ENCODE measurements around the gene PHC2. TPM values are rescaled to one million over a fixed set of nuclear protein-coding genes. Genes with fewer than 3 reads are reported as not detected.

Gene PHC2
- total and polyA plus RNA-seq, 9 of the 15 experiments (the other 6 are each of a cell fraction or from before 2014, with no cell fraction given) = 3.1 to 67.6 (median 34.6) TPM

- TF ChIP-seq ELK1 (CRISPR knock-in tag; IDR thresholded peaks at IDR 0.05) = no peak
Measured at GRCh38 chr1:33460947-33461629, 30.2 kb upstream of the PHC2 start (continued).

DNA sequence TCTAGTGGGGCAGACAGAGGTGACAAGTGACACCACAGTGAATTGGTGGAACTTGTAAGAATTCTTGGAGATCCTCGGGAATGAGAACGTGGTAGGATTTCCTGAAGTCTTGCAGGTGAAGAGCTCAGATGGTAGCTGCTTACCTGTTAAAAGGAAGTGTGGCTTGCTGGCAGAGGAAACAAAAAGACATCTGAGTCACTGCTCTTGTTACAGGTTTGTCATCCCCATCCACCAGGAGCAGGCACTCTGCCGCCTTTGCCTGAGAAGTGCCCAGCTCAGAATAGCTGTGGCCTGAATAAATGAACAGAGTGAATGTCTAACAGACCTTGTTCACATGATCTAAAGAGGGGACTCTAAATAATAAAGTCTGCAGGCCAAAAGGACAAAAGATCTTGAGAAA lies 29.2 kb upstream of the PHC2 start:
- ATAC-seq = no peak
- no peak for DNase-seq (ENCODE audit: extremely low read depth in 1 of 4, low spot score in 3 of 4)
- no peaks in the 10 kb centered on the region for H3K9me1 ChIP-seq (ENCODE audit: control insufficient read depth, insufficient read depth, low read length)
- no peaks in the 10 kb centered on the region for H3K79me2 ChIP-seq (ENCODE audit: control insufficient read depth, insufficient read depth, low read length)
- TF ChIP-seq HOMEZ (CRISPR knock-in tag; IDR thresholded peaks at IDR 0.05) = no peak
- no peak for TF ChIP-seq ZNF785 (CRISPR knock-in tag; IDR thresholded peaks at IDR 0.05)
- no peak for TF ChIP-seq RAD51 (IDR thresholded peaks at IDR 0.05; ENCODE audit: borderline replicate concordance, low read depth)
- TF ChIP-seq POU5F1 (IDR thresholded peaks at IDR 0.05; ENCODE audit: borderline replicate concordance, low read depth, low read length, partially characterized antibody) = no peak
- TF ChIP-seq SUPT5H (IDR thresholded peaks at IDR 0.05) = no peak
- TF ChIP-seq HBP1 (CRISPR knock-in tag; IDR thresholded peaks at IDR 0.05) = no peak
- no peak for TF ChIP-seq CBX3 (IDR thresholded peaks at IDR 0.05; ENCODE audit: borderline replicate concordance in 1 of 2, low read length in 2 of 2)
- no peak for TF ChIP-seq CBX5 (IDR thresholded peaks at IDR 0.05; ENCODE audit: borderline replicate concordance, low read depth)
- TF ChIP-seq, protein P1, sequence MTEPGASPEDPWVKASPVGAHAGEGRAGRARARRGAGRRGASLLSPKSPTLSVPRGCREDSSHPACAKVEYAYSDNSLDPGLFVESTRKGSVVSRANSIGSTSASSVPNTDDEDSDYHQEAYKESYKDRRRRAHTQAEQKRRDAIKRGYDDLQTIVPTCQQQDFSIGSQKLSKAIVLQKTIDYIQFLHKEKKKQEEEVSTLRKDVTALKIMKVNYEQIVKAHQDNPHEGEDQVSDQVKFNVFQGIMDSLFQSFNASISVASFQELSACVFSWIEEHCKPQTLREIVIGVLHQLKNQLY (CRISPR knock-in tag; conservative IDR thresholded peaks at IDR 0.05) = no peak
- TF ChIP-seq SMARCA4 (IDR thresholded peaks at IDR 0.05) = no peak
- TF ChIP-seq, protein P2, sequence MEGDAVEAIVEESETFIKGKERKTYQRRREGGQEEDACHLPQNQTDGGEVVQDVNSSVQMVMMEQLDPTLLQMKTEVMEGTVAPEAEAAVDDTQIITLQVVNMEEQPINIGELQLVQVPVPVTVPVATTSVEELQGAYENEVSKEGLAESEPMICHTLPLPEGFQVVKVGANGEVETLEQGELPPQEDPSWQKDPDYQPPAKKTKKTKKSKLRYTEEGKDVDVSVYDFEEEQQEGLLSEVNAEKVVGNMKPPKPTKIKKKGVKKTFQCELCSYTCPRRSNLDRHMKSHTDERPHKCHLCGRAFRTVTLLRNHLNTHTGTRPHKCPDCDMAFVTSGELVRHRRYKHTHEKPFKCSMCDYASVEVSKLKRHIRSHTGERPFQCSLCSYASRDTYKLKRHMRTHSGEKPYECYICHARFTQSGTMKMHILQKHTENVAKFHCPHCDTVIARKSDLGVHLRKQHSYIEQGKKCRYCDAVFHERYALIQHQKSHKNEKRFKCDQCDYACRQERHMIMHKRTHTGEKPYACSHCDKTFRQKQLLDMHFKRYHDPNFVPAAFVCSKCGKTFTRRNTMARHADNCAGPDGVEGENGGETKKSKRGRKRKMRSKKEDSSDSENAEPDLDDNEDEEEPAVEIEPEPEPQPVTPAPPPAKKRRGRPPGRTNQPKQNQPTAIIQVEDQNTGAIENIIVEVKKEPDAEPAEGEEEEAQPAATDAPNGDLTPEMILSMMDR (IDR thresholded peaks at IDR 0.05 in 2 of 3, conservative IDR thresholded peaks at IDR 0.05 in 1 of 3; ENCODE audit: insufficient read depth in 2 of 3, low read depth in 1 of 3, low read length in 3 of 3) = no peak
- TF ChIP-seq SPI1 (IDR thresholded peaks at IDR 0.05; ENCODE audit: borderline replicate concordance, low read depth, low read length) = no peak
- peaks cover 0 to 4% of the 10 kb centered on the region in 2 experiments; a peak in 1 of 5 replicates for H3K4me1 ChIP-seq (replicated peaks in 1 of 2; ENCODE audit: control insufficient read depth in 2 of 2, insufficient read depth in 2 of 2, low read length in 2 of 2)
- no peak overlapping the region for H2AFZ ChIP-seq (ENCODE audit: low read depth, low read length)
- FAIRE-seq = no peak
- H3K27ac ChIP-seq (ENCODE audit: extremely low read depth, low read depth, low read length) = no peak overlapping the region
- H4K20me1 ChIP-seq (replicated peaks; ENCODE audit: control insufficient read depth, insufficient read depth, low read length) = no peaks in the 10 kb centered on the region; the same call in 1 of the 2 replicates
- POLR2A ChIA-PET = interaction anchor here (0.8 to 1.0 kb wide), 2 partner anchors 11 to 14 kb away, joined by 3 to 5 read pairs; no protein-coding TSS in a partner anchor
- H3K4me3 ChIP-seq = no peak overlapping the region
- WGBS (ENCODE audit: insufficient coverage, low coverage, missing lambda C conversion rate) = 6% methylated on average over 3 of the region's 3 CpGs
- H3K4me2 ChIP-seq (ENCODE audit: insufficient read depth, low read length) = no peak overlapping the region
- in situ Hi-C loops (cut with MboI) (no loop called here), intact Hi-C loops (cut with micrococcal nuclease) (no loop called here)
- peaks cover 8 to 25% of the 10 kb centered on the region in 2 experiments; a peak in 3 of 5 replicates for H3K27me3 ChIP-seq (ENCODE audit: control insufficient read depth in 2 of 2, insufficient read depth in 2 of 2, low read length in 2 of 2)
- CTCF ChIA-PET (ENCODE audit: low intra/inter-chr PET ratio) = no interaction called here
- H3K9ac ChIP-seq (ENCODE audit: insufficient read depth in 1 of 2, low read depth in 2 of 2, low read length in 2 of 2) = no peak overlapping the region
- no peaks in the 10 kb centered on the region for H3K36me3 ChIP-seq (ENCODE audit: control insufficient read depth, insufficient read depth, low read length)
- BruUV-seq (replicated peaks) = no TSS peak
- no peaks in the 10 kb centered on the region for H3K9me3 ChIP-seq (replicated peaks; ENCODE audit: control insufficient read depth, insufficient read depth, low read depth, low read length)

Data from K562 (cell line).